MCF 10A (cell line): ENCODE results near the gene MEF2D. TPM values are rescaled to one million over a fixed set of nuclear protein-coding genes. Genes with fewer than 3 reads are reported as not detected.
A peak's percentile ranks its signal among the peaks of the same experiment; 100 is the strongest.

ENCODE experiments used
- BruUV-seq: library from RNA; stranded (reverse); fragments of 400-500 nt; replicated peaks from 2 replicates; lab custom pipeline; 2021; lab: Mats Ljungman, UMichigan
- CTCF ChIA-PET: fragments of 300-600 bp; sonication (Branson Sonifier 250); formaldehyde crosslinking; extraction: SDS; loops from one replicate; lab custom pipeline; 2021; ENCODE audit warnings: antibody characterized with exemption, inconsistent platforms; lab: Yijun Ruan, JAX
- POLR2A ChIA-PET: fragments of 300-600, 350-650 bp; sonication (Branson Sonifier 250); formaldehyde crosslinking; extraction: SDS; loops from one replicate; lab custom pipeline; 2020; ENCODE audit warnings: antibody characterized with exemption, inconsistent platforms; lab: Yijun Ruan, JAX
- DNase-seq: peaks from one replicate; pipeline ENCODE4 v3.0.0-alpha.2; 2018; ENCODE audit not compliant: unreplicated experiment
- H3K27ac Mint-ChIP-seq: one replicate; pipeline ENCODE4 v1.8.0; 2022; ENCODE audit warnings: mild to moderate bottlenecking, low read depth, mixed read lengths; ENCODE audit not compliant: unreplicated experiment
- H3K27me3 Mint-ChIP-seq: one replicate; pipeline ENCODE4 v1.8.0; 2022; ENCODE audit warnings: mixed read lengths; ENCODE audit not compliant: insufficient read depth, unreplicated experiment
- H3K36me3 Mint-ChIP-seq: one replicate; pipeline ENCODE4 v1.8.0; 2022; ENCODE audit warnings: mild to moderate bottlenecking, moderate library complexity, mixed read lengths; ENCODE audit not compliant: insufficient read depth, unreplicated experiment
- H3K4me1 Mint-ChIP-seq: one replicate; pipeline ENCODE4 v1.8.0; 2022; ENCODE audit warnings: mixed read lengths; ENCODE audit not compliant: insufficient read depth, unreplicated experiment
- H3K4me3 Mint-ChIP-seq: one replicate; pipeline ENCODE4 v1.8.0; 2022; ENCODE audit warnings: mild to moderate bottlenecking, moderate library complexity, mixed read lengths; ENCODE audit not compliant: unreplicated experiment
- H3K9me3 Mint-ChIP-seq: one replicate; pipeline ENCODE4 v1.8.0; 2022; ENCODE audit warnings: mixed read lengths; ENCODE audit not compliant: unreplicated experiment
- CTCF ChIP-seq: fragments of 200-600 bp; IDR thresholded peaks from one replicate; pipeline ENCODE4 v1.8.0; 2022; ENCODE audit warnings: antibody characterized with exemption, mild to moderate bottlenecking; ENCODE audit not compliant: unreplicated experiment
- intact Hi-C: fragments of 100-400 bp; cut with micrococcal nuclease; formaldehyde crosslinking; loops from 2 replicates; pipeline ENCODE4 v1.14.1; 2022
- total RNA-seq: library from RNA; stranded (reverse); gene quantifications from 2 replicates; pipeline ENCODE4 v1.2.3, GENCODE V29; 2022

Gene MEF2D
- total RNA-seq, 1 experiment from 2014 or later: 113 TPM

GRCh38 chr1:156502391-156502893, 1.9 kb upstream of the MEF2D start:
- CTCF ChIA-PET: interaction anchor here (0.6 to 5.9 kb wide), 20 partner anchors 8 to 125 kb away, joined by 3 to 79 read pairs (median 4); partner anchors contain the start of gene IQGAP3
- POLR2A ChIA-PET: interaction anchor here (0.7 to 11.2 kb wide), 16 partner anchors 9 to 386 kb away, joined by 3 to 549 read pairs (median 6); partner anchors contain the start of genes GPATCH4, HDGF, IQGAP3 and ISG20L2
- TF ChIP-seq CTCF: no peak
- no peaks in the 10 kb centered on the region for H3K9me3 Mint-ChIP-seq
- H3K27ac Mint-ChIP-seq: peak overlapping the region; percentile 97
- peaks cover 53% of the 10 kb centered on the region for H3K4me1 Mint-ChIP-seq
- no peaks in the 10 kb centered on the region for H3K27me3 Mint-ChIP-seq
- H3K36me3 Mint-ChIP-seq: peaks cover 7% of the 10 kb centered on the region
- peak overlapping the region; percentile 85 for H3K4me3 Mint-ChIP-seq
- DNase-seq: no peak
- intact Hi-C loops: loop anchor here (10.0 kb wide), 2 partner anchors 102 to 242 kb away; partner anchors contain the start of genes GPATCH4 and MRPL24
- BruUV-seq: no TSS peak

GRCh38 chr1:156500793-156501506, 375 bp upstream of the MEF2D start:
- intact Hi-C loops: loop anchor here (1.0 to 10.0 kb wide), 6 partner anchors 9 to 244 kb away; partner anchors contain the start of genes GPATCH4 and MRPL24
- ChIA-PET POLR2A (interaction anchor here (0.6 to 11.2 kb wide), 27 partner anchors 11 to 384 kb away, joined by 3 to 549 read pairs (median 5); partner anchors contain the start of genes CCT3, GPATCH4, HDGF and IQGAP3), CTCF (interaction anchor here (0.6 to 8.3 kb wide), 31 partner anchors 10 to 182 kb away, joined by 3 to 83 read pairs (median 6); partner anchors contain the start of genes GPATCH4 and IQGAP3)
- TF ChIP-seq CTCF: peak; percentile 72
- DNase-seq: peak; percentile 97
- Mint-ChIP-seq H3K4me3 (peak overlapping the region; percentile 85), H3K27ac (peak overlapping the region; percentile 97), H3K4me1 (peaks cover 68% of the 10 kb centered on the region), H3K9me3 (no peaks in the 10 kb centered on the region), H3K36me3 (peaks cover 16% of the 10 kb centered on the region), H3K27me3 (no peaks in the 10 kb centered on the region)
- BruUV-seq: TSS peak; percentile 81

GRCh38 chr1:156499842-156500542, 583 bp downstream of the MEF2D start:
- no TSS peak for BruUV-seq
- Mint-ChIP-seq H3K27me3 (no peaks in the 10 kb centered on the region), H3K4me1 (peaks cover 69% of the 10 kb centered on the region), H3K4me3 (peak overlapping the region; percentile 85), H3K9me3 (no peaks in the 10 kb centered on the region), H3K27ac (peak overlapping the region; percentile 97), H3K36me3 (peaks cover 16% of the 10 kb centered on the region)
- DNase-seq: peak; percentile 32
- intact Hi-C loops: loop anchor here (2.0 to 10.0 kb wide), 3 partner anchors 53 to 245 kb away; partner anchors contain the start of genes GPATCH4 and MRPL24
- ChIA-PET CTCF (interaction anchor here (0.8 to 8.3 kb wide), 18 partner anchors 9 to 181 kb away, joined by 3 to 83 read pairs (median 6); no protein-coding TSS in a partner anchor), POLR2A (interaction anchor here (0.7 to 11.2 kb wide), 21 partner anchors 10 to 309 kb away, joined by 3 to 549 read pairs (median 7); partner anchors contain the start of genes CCT3, GPATCH4, IQGAP3 and MRPL24)
- no peak for TF ChIP-seq CTCF
